ENCODE results near the gene NR6A1. TPM values are rescaled to one million over a fixed set of nuclear protein-coding genes. Genes with fewer than 3 reads are reported as not detected.

The NR6A1 gene
- total RNA-seq, 1 donor from 2014 or later: 60.7 TPM

- DNase-seq (ENCODE audit: low read depth, low spot score): no peak
- TF ChIP-seq, protein P1, sequence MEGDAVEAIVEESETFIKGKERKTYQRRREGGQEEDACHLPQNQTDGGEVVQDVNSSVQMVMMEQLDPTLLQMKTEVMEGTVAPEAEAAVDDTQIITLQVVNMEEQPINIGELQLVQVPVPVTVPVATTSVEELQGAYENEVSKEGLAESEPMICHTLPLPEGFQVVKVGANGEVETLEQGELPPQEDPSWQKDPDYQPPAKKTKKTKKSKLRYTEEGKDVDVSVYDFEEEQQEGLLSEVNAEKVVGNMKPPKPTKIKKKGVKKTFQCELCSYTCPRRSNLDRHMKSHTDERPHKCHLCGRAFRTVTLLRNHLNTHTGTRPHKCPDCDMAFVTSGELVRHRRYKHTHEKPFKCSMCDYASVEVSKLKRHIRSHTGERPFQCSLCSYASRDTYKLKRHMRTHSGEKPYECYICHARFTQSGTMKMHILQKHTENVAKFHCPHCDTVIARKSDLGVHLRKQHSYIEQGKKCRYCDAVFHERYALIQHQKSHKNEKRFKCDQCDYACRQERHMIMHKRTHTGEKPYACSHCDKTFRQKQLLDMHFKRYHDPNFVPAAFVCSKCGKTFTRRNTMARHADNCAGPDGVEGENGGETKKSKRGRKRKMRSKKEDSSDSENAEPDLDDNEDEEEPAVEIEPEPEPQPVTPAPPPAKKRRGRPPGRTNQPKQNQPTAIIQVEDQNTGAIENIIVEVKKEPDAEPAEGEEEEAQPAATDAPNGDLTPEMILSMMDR (conservative IDR thresholded peaks at IDR 0.05): no peak
- H3K9me3 Mint-ChIP-seq: no peaks in the 10 kb centered on the region
- H3K27me3 Mint-ChIP-seq (ENCODE audit: low read depth): no peaks in the 10 kb centered on the region
- H3K27ac Mint-ChIP-seq (ENCODE audit: unreplicated experiment): no peak overlapping the region
- no peaks in the 10 kb centered on the region for H3K36me3 Mint-ChIP-seq (ENCODE audit: low read depth)
- no peaks in the 10 kb centered on the region for H3K4me1 Mint-ChIP-seq
- no peak overlapping the region for H3K4me3 Mint-ChIP-seq
Observed at GRCh38 chr9:124628741-124629140, 142.4 kb downstream of the NR6A1 start.

- H3K4me3 Mint-ChIP-seq: no peak overlapping the region
- no peaks in the 10 kb centered on the region for H3K9me3 Mint-ChIP-seq
- H3K4me1 Mint-ChIP-seq: no peaks in the 10 kb centered on the region
- no peaks in the 10 kb centered on the region for H3K36me3 Mint-ChIP-seq (ENCODE audit: low read depth)
- DNase-seq (ENCODE audit: low read depth, low spot score): no peak
- H3K27ac Mint-ChIP-seq (ENCODE audit: unreplicated experiment): no peak overlapping the region
- TF ChIP-seq, protein P1 (conservative IDR thresholded peaks at IDR 0.05): no peak
- no peaks in the 10 kb centered on the region for H3K27me3 Mint-ChIP-seq (ENCODE audit: low read depth)
Observed at GRCh38 chr9:124626276-124626675, 144.8 kb downstream of the NR6A1 start.

- H3K27ac Mint-ChIP-seq (ENCODE audit: unreplicated experiment): no peak overlapping the region
- H3K4me3 Mint-ChIP-seq: no peak overlapping the region
- H3K27me3 Mint-ChIP-seq (ENCODE audit: low read depth): no peaks in the 10 kb centered on the region
- TF ChIP-seq, protein P1 (conservative IDR thresholded peaks at IDR 0.05): no peak
- no peaks in the 10 kb centered on the region for H3K9me3 Mint-ChIP-seq
- no peaks in the 10 kb centered on the region for H3K36me3 Mint-ChIP-seq (ENCODE audit: low read depth)
- no peak for DNase-seq (ENCODE audit: low read depth, low spot score)
- no peaks in the 10 kb centered on the region for H3K4me1 Mint-ChIP-seq
Observed at GRCh38 chr9:124625087-124625486, 146.0 kb downstream of the NR6A1 start.

- H3K9me3 Mint-ChIP-seq: no peaks in the 10 kb centered on the region
- no peak overlapping the region for H3K27ac Mint-ChIP-seq (ENCODE audit: unreplicated experiment)
- H3K27me3 Mint-ChIP-seq (ENCODE audit: low read depth): no peaks in the 10 kb centered on the region
- TF ChIP-seq, protein P1 (conservative IDR thresholded peaks at IDR 0.05): no peak
- DNase-seq (ENCODE audit: low read depth, low spot score): no peak
- no peak overlapping the region for H3K4me3 Mint-ChIP-seq
- no peaks in the 10 kb centered on the region for H3K36me3 Mint-ChIP-seq (ENCODE audit: low read depth)
- H3K4me1 Mint-ChIP-seq: no peaks in the 10 kb centered on the region
Observed at GRCh38 chr9:124624735-124624992, 146.4 kb downstream of the NR6A1 start.

GRCh38 chr9:124623966-124624734, 147.0 kb downstream of the NR6A1 start:
- Mint-ChIP-seq H3K36me3 (ENCODE audit: low read depth) (no peaks in the 10 kb centered on the region), H3K9me3 (no peaks in the 10 kb centered on the region), H3K4me3 (no peak overlapping the region), H3K27me3 (ENCODE audit: low read depth) (no peaks in the 10 kb centered on the region), H3K27ac (ENCODE audit: unreplicated experiment) (no peak overlapping the region), H3K4me1 (no peaks in the 10 kb centered on the region)
- TF ChIP-seq, protein P1 (conservative IDR thresholded peaks at IDR 0.05): no peak
- DNase-seq (ENCODE audit: low read depth, low spot score): no peak
